K562 (cell line): Measurements from ENCODE around the gene TMEM127. TPM values are rescaled to one million over a fixed set of nuclear protein-coding genes. Genes with fewer than 3 reads are reported as not detected.
A peak's percentile ranks its signal among the peaks of the same experiment; 100 is the strongest.

ENCODE experiments used
- ATAC-seq: fragments of 200-7000 bp; cut with Tn5 transposase; 3 replicates; pipeline ENCODE4 v1.9.1; 2020; ENCODE audit warnings: moderate library complexity
- BruUV-seq: library from RNA; stranded (reverse); fragments of 400-500 nt; replicated peaks from 2 replicates; lab custom pipeline; 2021; lab: Mats Ljungman, UMichigan
- CTCF ChIA-PET: fragments of 300-600 bp; formaldehyde crosslinking; extraction: SDS; loops from one replicate; lab custom pipeline; 2021; ENCODE audit warnings: low intra/inter-chr PET ratio; lab: Yijun Ruan, JAX
- POLR2A ChIA-PET: fragments of 300-600, 350-650 bp; sonication (Branson Sonifier 250); formaldehyde crosslinking; extraction: SDS; loops from one replicate; lab custom pipeline; 2021; ENCODE audit warnings: antibody characterized with exemption, inconsistent platforms; lab: Yijun Ruan, JAX
- DNase-seq, 4 experiments: peaks; one replicate each; pipeline versions ENCODE4 v3.0.0 to v3.0.0-alpha.2; 2011 to 2018; ENCODE audit warnings: low spot score in 3 of 4, mixed read lengths in 3 of 4; ENCODE audit errors: extremely low read depth in 1 of 4
- FAIRE-seq: peaks from 2 replicates; lab custom pipeline; 2011; peaks lifted over from hg19 to GRCh38; lab: Jason Lieb, UNC
- H2AFZ ChIP-seq: 2 replicates; pipeline ENCODE4 v1.6.0; 2011; ENCODE audit warnings: low read depth, low read length, control low read depth, inconsistent platforms
- H3K27ac ChIP-seq: fragments of 200-600 bp; 3 replicates; pipeline ENCODE4 v1.8.0; 2011; ENCODE audit warnings: low read depth, mild to moderate bottlenecking, control low read depth, inconsistent platforms, low read length, moderate library complexity, mixed read lengths; ENCODE audit errors: extremely low read depth
- H3K27me3 ChIP-seq, 2 experiments: fragments of 300-600 bp in 1 of 2; 2 replicates in 1 of 2; 3 replicates in 1 of 2; pipeline versions ENCODE4 v1.6.0 to v1.8.0; 2011; ENCODE audit warnings: inconsistent platforms in 2 of 2, low read length in 2 of 2, mild to moderate bottlenecking in 1 of 2, mixed read lengths in 1 of 2, moderate library complexity in 1 of 2; ENCODE audit not compliant: control insufficient read depth in 2 of 2, insufficient read depth in 2 of 2
- H3K36me3 ChIP-seq: fragments of 300-600 bp; 3 replicates; pipeline ENCODE4 v1.8.0; 2011; ENCODE audit warnings: mild to moderate bottlenecking, low read length, inconsistent platforms; ENCODE audit not compliant: control insufficient read depth, insufficient read depth
- H3K4me1 ChIP-seq, 2 experiments: fragments of 200-600 bp in 1 of 2; replicated peaks in 1 of 2; 2 replicates in 1 of 2; 3 replicates in 1 of 2; pipeline versions ENCODE4 v1.5.1 to v1.8.0; 2011; ENCODE audit warnings: inconsistent platforms in 2 of 2, low read length in 2 of 2, mild to moderate bottlenecking in 1 of 2, mixed read lengths in 1 of 2, moderate library complexity in 1 of 2; ENCODE audit not compliant: control insufficient read depth in 2 of 2, insufficient read depth in 2 of 2
- H3K4me2 ChIP-seq: 2 replicates; pipeline ENCODE4 v1.6.1; 2011; ENCODE audit warnings: low read length, control low read depth, inconsistent platforms, mixed read lengths; ENCODE audit not compliant: insufficient read depth
- H3K4me3 ChIP-seq: fragments of 200-600 bp; sonication (generic), shearing (Covaris generic); 2 replicates; pipeline ENCODE4 v1.5.1; 2016; ENCODE audit warnings: control low read depth, inconsistent platforms
- H3K79me2 ChIP-seq: fragments of 200-600 bp; 3 replicates; pipeline ENCODE4 v1.8.0; 2011; ENCODE audit warnings: low read length, inconsistent platforms; ENCODE audit not compliant: control insufficient read depth, insufficient read depth
- H3K9ac ChIP-seq, 2 experiments: 2 replicates each; pipeline versions ENCODE4 v1.6.0 to v1.6.1; 2011; ENCODE audit warnings: low read depth in 2 of 2, low read length in 2 of 2, control low read depth in 1 of 2, inconsistent platforms in 1 of 2, mild to moderate bottlenecking in 1 of 2, mixed read lengths in 1 of 2; ENCODE audit not compliant: insufficient read depth in 1 of 2
- H3K9me1 ChIP-seq: one replicate; pipeline ENCODE4 v1.6.0; 2011; ENCODE audit warnings: inconsistent platforms, mild to moderate bottlenecking, low read length, moderate library complexity; ENCODE audit not compliant: control insufficient read depth, insufficient read depth
- H3K9me3 ChIP-seq: replicated peaks from 2 replicates; pipeline ENCODE4 v1.5.1; 2011; ENCODE audit warnings: low read depth, low read length, inconsistent platforms; ENCODE audit not compliant: control insufficient read depth, insufficient read depth
- H4K20me1 ChIP-seq: replicated peaks from 2 replicates; pipeline ENCODE4 v1.6.1; 2011; ENCODE audit warnings: low read length, inconsistent platforms, mixed read lengths; ENCODE audit not compliant: control insufficient read depth, insufficient read depth
- BCOR ChIP-seq: fragments of 450-650 bp; IDR thresholded peaks from 2 replicates; pipeline ENCODE4 v1.6.1; 2016
- FOXK2 ChIP-seq, 2 experiments: fragments of 450-650 bp; IDR thresholded peaks in 1 of 2; conservative IDR thresholded peaks in 1 of 2; 2 replicates each; pipeline ENCODE4 v1.6.1; 2016; ENCODE audit warnings: low read depth in 2 of 2, mild to moderate bottlenecking in 1 of 2
- HDGF ChIP-seq: fragments of 450-650 bp; IDR thresholded peaks from 2 replicates; pipeline ENCODE4 v1.6.1; 2016
- JUND ChIP-seq, 2 experiments: IDR thresholded peaks; 2 replicates in 1 of 2; 3 replicates in 1 of 2; pipeline ENCODE4 v1.6.1; 2011; ENCODE audit warnings: borderline replicate concordance in 2 of 2, low read depth in 2 of 2, low read length in 2 of 2, improper control_type of control experiment in 1 of 2, missing biosample characterization in 1 of 2, missing genetic modification characterization in 1 of 2, missing genetic modification reagents in 1 of 2
- KDM1A ChIP-seq, 2 experiments: fragments of 450-650 bp; IDR thresholded peaks; 2 replicates each; pipeline ENCODE4 v1.6.1; 2016; ENCODE audit warnings: mild to moderate bottlenecking in 2 of 2
- LCOR ChIP-seq: sonication (generic); formaldehyde crosslinking; IDR thresholded peaks from 2 replicates; pipeline ENCODE4 v1.8.0; 2022; ENCODE audit warnings: mild to moderate bottlenecking, missing genetic modification reagents
- POU5F1 ChIP-seq: fragments of 150-350 bp; IDR thresholded peaks from 2 replicates; pipeline ENCODE4 v1.6.1; 2014; ENCODE audit warnings: borderline replicate concordance, low read length, low read depth, mild to moderate bottlenecking; ENCODE audit not compliant: partially characterized antibody
- SIN3B ChIP-seq: fragments of 450-650 bp; IDR thresholded peaks from 2 replicates; pipeline ENCODE4 v1.6.1; 2017; ENCODE audit warnings: low read depth, mild to moderate bottlenecking, moderate library complexity
- SNIP1 ChIP-seq: fragments of 450-650 bp; IDR thresholded peaks from 2 replicates; pipeline ENCODE4 v1.7.1; 2017; ENCODE audit warnings: low read depth, mild to moderate bottlenecking
- SREBF1 ChIP-seq: fragments of 150-350 bp; IDR thresholded peaks from 2 replicates; pipeline ENCODE4 v1.6.1; 2014; ENCODE audit warnings: antibody characterized with exemption, low read depth, low read length, borderline replicate concordance
- SREBF2 ChIP-seq: sonication (generic); formaldehyde crosslinking; IDR thresholded peaks from 2 replicates; pipeline ENCODE4 v1.4.0; 2020; ENCODE audit warnings: mild to moderate bottlenecking, missing genetic modification reagents
- TRIM24 ChIP-seq, 2 experiments: fragments of 450-650 bp; IDR thresholded peaks; 2 replicates each; pipeline ENCODE4 v1.6.1; 2016
- ZNF146 ChIP-seq: IDR thresholded peaks from one replicate; pipeline ENCODE4 v1.6.1; 2018; ENCODE audit warnings: missing compliant biosample characterization; ENCODE audit not compliant: unreplicated experiment
- ZNF398 ChIP-seq: fragments of 250-450 bp; sonication (Bioruptor Pico); IDR thresholded peaks from 2 replicates; pipeline ENCODE4 v1.8.0; 2021; ENCODE audit warnings: moderate library complexity, mild to moderate bottlenecking, inconsistent platforms
- ZNF511 ChIP-seq: sonication (generic); formaldehyde crosslinking; IDR thresholded peaks from 2 replicates; pipeline ENCODE4 v1.8.0; 2022; ENCODE audit warnings: mild to moderate bottlenecking, missing genetic modification reagents
- ZNF740 ChIP-seq, 3 experiments: fragments of 200-800 bp in 1 of 3; sonication (Bioruptor generic) in 1 of 3; sonication (generic) in 1 of 3; formaldehyde crosslinking in 1 of 3; IDR thresholded peaks; 2 replicates each; pipeline versions ENCODE4 v1.6.1 to v1.8.0; 2016 to 2022; ENCODE audit warnings: mild to moderate bottlenecking in 2 of 3, missing compliant biosample characterization in 2 of 3, missing genetic modification characterization in 2 of 3, missing genetic modification reagents in 1 of 3
- WGBS: fragments of 100-300 bp; shearing (Covaris generic); methylation state at CpG from one replicate; pipeline ENCODE4 v1.1.6; 2016; ENCODE audit warnings: low coverage, mixed read lengths; ENCODE audit not compliant: insufficient coverage; ENCODE audit errors: missing lambda C conversion rate; 5-methylcytosine and 5-hydroxymethylcytosine counted together
- in situ Hi-C: fragments of 300-500 bp; cut with MboI; formaldehyde crosslinking; loops from 4 replicates; pipeline ENCODE4 v1.15.0; 2018; ENCODE audit warnings: inconsistent platforms, mixed read lengths
- intact Hi-C: fragments of 100-400 bp; cut with micrococcal nuclease; formaldehyde crosslinking; loops from 2 replicates; pipeline ENCODE4 v1.14.2; 2022
- polyA plus RNA-seq, 8 experiments: library from polyadenylated mRNA; depleted of rRNA in 4 of 8; stranded (reverse) in 5 of 8; unstranded in 3 of 8; fragments of >200 nt; fragmentation: Nextera tagmentation in 2 of 8; fragmentation: Illumina TruSeq in 1 of 8; extraction: Ambion mirVana in 2 of 8; extraction: Trizol in 1 of 8; gene quantifications; 2 replicates each; pipeline versions ENCODE4 v1.2.1 to v1.2.3, GENCODE V29; 2011 to 2014; ENCODE audit warnings: inconsistent platforms in 1 of 8, missing spikeins in 1 of 8
- total RNA-seq, 7 experiments: library from RNA; depleted of rRNA in 6 of 7; stranded (reverse); fragments of >200 nt in 6 of 7; fragmentation: Illumina TruSeq in 2 of 7; extraction: Trizol in 2 of 7; gene quantifications; 2 replicates each; pipeline versions ENCODE4 v1.2.1 to v1.2.3, GENCODE V29; 2011 to 2021; ENCODE audit warnings: low replicate concordance in 1 of 7
- TF ChIP-seq, protein P1 (sequence below), 2 experiments: fragments of 450-650 bp; IDR thresholded peaks; 2 replicates each; pipeline ENCODE4 v1.6.1; 2016

The TMEM127 gene
- total and polyA plus RNA-seq, 9 of the 15 experiments (the other 6 are each of a cell fraction or from before 2014, with no cell fraction given): 1.7 to 20.0 (median 9.9) TPM

DNA sequence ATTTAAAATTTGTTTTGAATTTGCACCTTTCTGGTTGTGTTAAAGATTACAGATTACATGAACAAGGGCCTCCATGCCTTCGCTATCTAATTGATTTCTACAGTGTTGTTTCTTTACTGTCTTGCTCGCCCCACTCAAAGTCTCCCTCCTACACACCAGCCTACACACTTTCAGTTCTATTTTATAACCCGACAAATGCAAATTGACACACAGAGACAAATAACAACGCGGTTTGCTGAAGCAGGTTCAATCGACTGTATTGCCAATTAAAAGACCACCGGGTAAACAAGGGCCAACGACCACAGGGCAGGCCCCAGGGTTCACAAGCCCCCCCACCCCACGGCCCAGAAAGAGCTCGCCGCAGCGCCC lies 58.0 kb downstream of the TMEM127 start:
- DNase-seq: no peak
- 0% methylated on average over 8 of the region's 12 CpGs for WGBS
- CTCF ChIA-PET: interaction anchor here (0.7 kb wide), 1 partner anchor 299 kb away, joined by 3 read pairs; no protein-coding TSS in a partner anchor
- POLR2A ChIA-PET: interaction anchor here (0.5 to 2.9 kb wide), 15 partner anchors 8 to 853 kb away, joined by 3 to 10 read pairs (median 4); partner anchors contain the start of genes CIAO1 and TMEM127
- Histone ChIP-seq H3K27me3 (no peaks in the 10 kb centered on the region), H2AFZ (no peak overlapping the region; the same call in 1 of the 2 replicates), H3K9me3 (no peaks in the 10 kb centered on the region), H3K9ac (peak overlapping the region; percentile 96 to 99), H3K4me1 (peaks cover 26 to 34% of the 10 kb centered on the region in 2 experiments), H3K9me1 (no peaks in the 10 kb centered on the region), H3K4me3 (peak overlapping the region; percentile 84), H3K4me2 (peak overlapping the region; percentile 74), H3K36me3 (peaks cover 35% of the 10 kb centered on the region), H3K27ac (peak overlapping the region; percentile 97), H4K20me1 (peaks cover 34% of the 10 kb centered on the region), H3K79me2 (peaks cover 73% of the 10 kb centered on the region)
- no TSS peak for BruUV-seq
- intact Hi-C loops: loop anchor here (2.0 kb wide), 1 partner anchor 53 kb away; no protein-coding TSS in a partner anchor
- ATAC-seq: no peak
- in situ Hi-C loops: no loop called here
- no peak for FAIRE-seq
- peak; percentile 12; the same call in 1 of the 2 replicates for TF ChIP-seq LCOR
- no peak for TF ChIP-seq POU5F1
- TF ChIP-seq KDM1A (IDR thresholded peaks at IDR 0.05): no peak
- no peak for TF ChIP-seq ZNF398
- TF ChIP-seq, protein P1, sequence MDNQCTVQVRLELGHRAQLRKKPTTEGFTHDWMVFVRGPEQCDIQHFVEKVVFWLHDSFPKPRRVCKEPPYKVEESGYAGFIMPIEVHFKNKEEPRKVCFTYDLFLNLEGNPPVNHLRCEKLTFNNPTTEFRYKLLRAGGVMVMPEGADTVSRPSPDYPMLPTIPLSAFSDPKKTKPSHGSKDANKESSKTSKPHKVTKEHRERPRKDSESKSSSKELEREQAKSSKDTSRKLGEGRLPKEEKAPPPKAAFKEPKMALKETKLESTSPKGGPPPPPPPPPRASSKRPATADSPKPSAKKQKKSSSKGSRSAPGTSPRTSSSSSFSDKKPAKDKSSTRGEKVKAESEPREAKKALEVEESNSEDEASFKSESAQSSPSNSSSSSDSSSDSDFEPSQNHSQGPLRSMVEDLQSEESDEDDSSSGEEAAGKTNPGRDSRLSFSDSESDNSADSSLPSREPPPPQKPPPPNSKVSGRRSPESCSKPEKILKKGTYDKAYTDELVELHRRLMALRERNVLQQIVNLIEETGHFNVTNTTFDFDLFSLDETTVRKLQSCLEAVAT (IDR thresholded peaks at IDR 0.05): 0 out of 4 replicates have a peak, but pooled peaks have one; percentile 41 to 57
- no peak for TF ChIP-seq SIN3B
- no peak; the same call in 1 of the 2 replicates for TF ChIP-seq ZNF740 (CRISPR knock-in tag; IDR thresholded peaks at IDR 0.05)
- 0 out of 4 replicates have a peak, but pooled peaks of 1 of the 2 experiments have one; percentile 43 for TF ChIP-seq ZNF740 (tag; IDR thresholded peaks at IDR 0.05)
- TF ChIP-seq ZNF146 (CRISPR knock-in tag): peak; percentile 4
- no peak for TF ChIP-seq SREBF2 (CRISPR knock-in tag)
- no peak for TF ChIP-seq SREBF1
- no peak for TF ChIP-seq SNIP1
- TF ChIP-seq TRIM24 (IDR thresholded peaks at IDR 0.05): no peak
- TF ChIP-seq BCOR: 0 out of 2 replicates have a peak, but pooled peaks have one; percentile 11
- 0 out of 2 replicates have a peak, but pooled peaks have one; percentile 86 for TF ChIP-seq HDGF
- TF ChIP-seq ZNF511: no peak
- TF ChIP-seq JUND (IDR thresholded peaks at IDR 0.05; ENCODE audit: borderline replicate concordance, low read depth, low read length): no peak
- TF ChIP-seq JUND (tag; IDR thresholded peaks at IDR 0.05; ENCODE audit: borderline replicate concordance, low read depth, low read length): 0 out of 3 replicates have a peak, but pooled peaks have one; percentile 6
- TF ChIP-seq FOXK2 (conservative IDR thresholded peaks at IDR 0.05 in 1 of 2, IDR thresholded peaks at IDR 0.05 in 1 of 2; ENCODE audit: low read depth in 2 of 2): peak; percentile 24 to 53; a peak in 2 of 4 replicates
